Neural crest cell (in vitro differentiated cells): ENCODE measurements around the gene HOXB5. TPM values are rescaled to one million over a fixed set of nuclear protein-coding genes. Genes with fewer than 3 reads are reported as not detected.

Source experiments
- DNase-seq: peaks from one replicate; pipeline ENCODE4 v3.0.0; 2021; ENCODE audit warnings: low read depth, mixed read lengths, low spot score
- H3K27ac Mint-ChIP-seq: one replicate; pipeline ENCODE4 v1.8.0; 2021; ENCODE audit warnings: mild to moderate bottlenecking, mixed read lengths; ENCODE audit not compliant: unreplicated experiment
- H3K27me3 Mint-ChIP-seq: 2 replicates; pipeline ENCODE4 v1.8.0; 2021; ENCODE audit warnings: low read depth, mild to moderate bottlenecking, mixed read lengths
- H3K36me3 Mint-ChIP-seq: 2 replicates; pipeline ENCODE4 v1.8.0; 2021; ENCODE audit warnings: low read depth, mild to moderate bottlenecking, mixed read lengths
- H3K4me1 Mint-ChIP-seq: 2 replicates; pipeline ENCODE4 v1.8.0; 2021; ENCODE audit warnings: mixed read lengths
- H3K4me3 Mint-ChIP-seq: one replicate; pipeline ENCODE4 v1.8.0; 2021; ENCODE audit warnings: mild to moderate bottlenecking, mixed read lengths
- H3K9me3 Mint-ChIP-seq: 2 replicates; pipeline ENCODE4 v1.8.0; 2021; ENCODE audit warnings: mixed read lengths
- CTCF ChIP-seq: fragments of 200-600 bp; sonication (generic); conservative IDR thresholded peaks from 2 replicates; pipeline ENCODE4 v1.5.0; 2021; ENCODE audit warnings: antibody characterized with exemption, mild to moderate bottlenecking
- total RNA-seq: library from RNA; stranded (reverse); gene quantifications from 2 replicates; pipeline ENCODE4 v1.2.1, GENCODE V29; 2021

Gene HOXB5
- total RNA-seq, 1 donor from 2014 or later: 2.6 TPM

GRCh38 chr17:48546137-48546923 lies 47.2 kb downstream of the HOXB5 start:
- peaks cover 66% of the 10 kb centered on the region for H3K4me1 Mint-ChIP-seq
- H3K27ac Mint-ChIP-seq: peak overlapping the region; percentile 93
- peaks cover 92% of the 10 kb centered on the region for H3K27me3 Mint-ChIP-seq
- peaks cover 16% of the 10 kb centered on the region for H3K36me3 Mint-ChIP-seq
- H3K4me3 Mint-ChIP-seq: peak overlapping the region; percentile 93
- no peaks in the 10 kb centered on the region for H3K9me3 Mint-ChIP-seq
- DNase-seq: no peak
- TF ChIP-seq CTCF: no peak

DNA sequence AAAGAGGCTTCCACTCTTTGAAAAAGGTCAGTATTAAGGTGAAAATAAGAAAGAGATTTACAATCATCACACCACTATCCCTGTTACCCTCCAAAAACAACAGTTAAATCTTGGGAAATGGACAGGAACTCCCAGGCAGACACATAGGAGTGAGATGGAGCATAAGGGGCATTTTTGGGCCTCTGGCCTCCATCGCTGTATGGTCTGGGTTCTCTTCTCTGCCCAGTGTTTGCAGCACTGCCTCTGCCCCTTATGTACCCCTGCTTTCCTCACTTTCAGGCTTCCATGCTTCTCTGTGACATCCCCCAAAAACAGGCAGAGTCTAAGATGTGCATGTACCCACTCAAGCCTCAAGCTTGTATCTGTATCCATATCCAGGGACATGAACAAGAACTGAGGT lies 48.0 kb downstream of the HOXB5 start:
- peak overlapping the region; percentile 93 for H3K27ac Mint-ChIP-seq
- TF ChIP-seq CTCF: no peak
- H3K27me3 Mint-ChIP-seq: peaks cover 90% of the 10 kb centered on the region
- peaks cover 69% of the 10 kb centered on the region for H3K4me1 Mint-ChIP-seq
- DNase-seq: no peak
- peak overlapping the region; percentile 93 for H3K4me3 Mint-ChIP-seq
- H3K9me3 Mint-ChIP-seq: no peaks in the 10 kb centered on the region
- H3K36me3 Mint-ChIP-seq: peaks cover 16% of the 10 kb centered on the region

GRCh38 chr17:48545022-48545375 lies 48.6 kb downstream of the HOXB5 start, which contains the start of gene HOXB2:
Gene HOXB2 (minus strand): TSS chr17:48545109. CDS start chr17:48544911, 198 bp downstream.
- H3K9me3 Mint-ChIP-seq: no peaks in the 10 kb centered on the region
- H3K36me3 Mint-ChIP-seq: peaks cover 19% of the 10 kb centered on the region
- DNase-seq: no peak
- peaks cover 90% of the 10 kb centered on the region for H3K27me3 Mint-ChIP-seq
- peaks cover 72% of the 10 kb centered on the region for H3K4me1 Mint-ChIP-seq
- no peak for TF ChIP-seq CTCF
- H3K27ac Mint-ChIP-seq: peak within 1 kb of the TSS; percentile 93
- H3K4me3 Mint-ChIP-seq: peak within 1 kb of the TSS; percentile 93

DNA sequence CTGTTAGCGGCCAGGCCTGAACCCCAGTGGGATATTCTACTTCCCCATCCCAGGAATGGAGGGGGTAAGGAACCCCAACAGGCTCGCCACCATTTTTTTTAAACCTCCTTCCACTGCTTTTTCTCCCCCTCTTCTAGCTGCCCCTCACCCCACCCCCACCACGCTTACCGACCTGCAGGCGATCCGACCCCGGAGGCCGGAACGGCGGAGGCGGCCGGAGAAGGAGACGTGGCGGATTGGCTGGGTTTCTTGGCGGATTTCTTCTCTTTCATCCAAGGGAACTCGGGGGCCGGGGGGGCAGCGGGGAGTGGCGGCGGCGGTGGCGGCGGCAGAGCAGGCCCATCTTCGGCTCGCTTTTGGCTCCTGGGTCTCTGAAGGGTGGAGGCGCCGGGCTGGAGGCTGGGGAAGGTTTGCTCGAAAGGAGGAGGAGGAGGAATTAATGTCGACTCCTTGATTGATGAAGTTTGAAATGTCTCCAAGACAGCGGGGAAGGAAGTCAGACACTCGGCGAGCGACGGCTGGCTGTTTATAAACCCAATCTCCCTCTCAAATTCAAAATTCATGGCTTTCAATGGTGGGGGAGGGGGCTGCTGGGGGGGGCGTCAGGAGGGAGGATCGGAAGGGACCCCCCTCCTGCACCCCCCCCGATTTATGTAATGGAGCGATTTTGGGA lies 49.1 kb downstream of the HOXB5 start:
- Mint-ChIP-seq H3K27me3 (peaks cover 90% of the 10 kb centered on the region), H3K4me1 (peaks cover 71% of the 10 kb centered on the region), H3K27ac (peak overlapping the region; percentile 93), H3K36me3 (peaks cover 19% of the 10 kb centered on the region), H3K9me3 (no peaks in the 10 kb centered on the region), H3K4me3 (peak overlapping the region; percentile 93)
- no peak for TF ChIP-seq CTCF
- peak; percentile 54 for DNase-seq

GRCh38 chr17:48543854-48544348 lies 49.7 kb downstream of the HOXB5 start:
- Mint-ChIP-seq H3K36me3 (peaks cover 19% of the 10 kb centered on the region), H3K9me3 (no peaks in the 10 kb centered on the region), H3K4me3 (peak overlapping the region; percentile 93), H3K27ac (peak overlapping the region; percentile 98), H3K27me3 (peaks cover 89% of the 10 kb centered on the region), H3K4me1 (peaks cover 70% of the 10 kb centered on the region)
- TF ChIP-seq CTCF: no peak
- DNase-seq: no peak
